GM12878 (cell line): Measurements from ENCODE around the gene TMEM250. TPM values are rescaled to one million over a fixed set of nuclear protein-coding genes. Genes with fewer than 3 reads are reported as not detected.

Experiments used
- ATAC-seq: fragments of 200-7000 bp; cut with Tn5 transposase; 3 replicates; pipeline ENCODE4 v1.9.1; 2020; ENCODE audit warnings: mild to moderate bottlenecking, moderate library complexity
- BruUV-seq: library from RNA; stranded (reverse); fragments of 400-500 nt; replicated peaks from 2 replicates; lab custom pipeline; 2021; lab: Mats Ljungman, UMichigan
- CTCF ChIA-PET: fragments of 300-600 bp; sonication (Branson Sonifier 250); formaldehyde crosslinking; extraction: SDS; loops from one replicate; lab custom pipeline; 2021; ENCODE audit warnings: inconsistent platforms; lab: Yijun Ruan, JAX
- POLR2A ChIA-PET: fragments of 350-600 bp; formaldehyde crosslinking; extraction: SDS; loops from one replicate; lab custom pipeline; 2021; ENCODE audit warnings: inconsistent platforms; lab: Charles Lee
- RAD21 ChIA-PET: fragments of 300-600 bp; sonication (Branson Sonifier 250); formaldehyde crosslinking; loops from one replicate; lab custom pipeline; 2023; ENCODE audit warnings: antibody characterized with exemption; ENCODE audit not compliant: unreplicated experiment; lab: Charles Lee
- SMC1A ChIA-PET: fragments of 300-600 bp; sonication (Branson Sonifier 250); formaldehyde crosslinking; loops from one replicate; lab custom pipeline; 2023; ENCODE audit not compliant: unreplicated experiment, uncharacterized antibody; lab: Charles Lee
- DNase-seq: peaks from one replicate; pipeline ENCODE4 v3.0.0-alpha.2; 2011; ENCODE audit warnings: low read depth, low spot score
- FAIRE-seq: peaks from 3 replicates; lab custom pipeline; 2011; peaks lifted over from hg19 to GRCh38; lab: Jason Lieb, UNC
- H2AFZ ChIP-seq: 2 replicates; pipeline ENCODE4 v1.6.0; 2011; ENCODE audit warnings: low read depth, low read length, control low read depth; ENCODE audit not compliant: control insufficient read depth
- H3K27ac ChIP-seq: 2 replicates; pipeline ENCODE4 v1.5.1; 2011; ENCODE audit warnings: control low read depth; ENCODE audit not compliant: control insufficient read depth, insufficient read depth
- H3K27me3 ChIP-seq, 2 experiments: replicated peaks in 1 of 2; 2 replicates each; pipeline versions ENCODE4 v1.6.0 to v1.6.1; 2011; ENCODE audit warnings: low read length in 1 of 2; ENCODE audit not compliant: control insufficient read depth in 2 of 2, insufficient read depth in 2 of 2
- H3K36me3 ChIP-seq, 2 experiments: 2 replicates each; pipeline ENCODE4 v1.5.1; 2011; ENCODE audit warnings: low read length in 1 of 2; ENCODE audit not compliant: control insufficient read depth in 2 of 2, insufficient read depth in 2 of 2
- H3K4me1 ChIP-seq: 2 replicates; pipeline ENCODE4 v1.6.1; 2011; ENCODE audit warnings: mild to moderate bottlenecking, low read length, moderate library complexity, mixed read lengths; ENCODE audit not compliant: control insufficient read depth, insufficient read depth
- H3K4me2 ChIP-seq: 2 replicates; pipeline ENCODE4 v1.6.0; 2011; ENCODE audit warnings: control low read depth; ENCODE audit not compliant: control insufficient read depth, insufficient read depth
- H3K4me3 ChIP-seq: fragments of 200-600 bp; sonication (generic); 2 replicates; pipeline ENCODE4 v1.5.1; 2016
- H3K79me2 ChIP-seq: 2 replicates; pipeline ENCODE4 v1.6.0; 2011; ENCODE audit warnings: low read length; ENCODE audit not compliant: control insufficient read depth, insufficient read depth
- H3K9ac ChIP-seq: 2 replicates; pipeline ENCODE4 v1.8.0; 2011; ENCODE audit warnings: low read length, control low read depth, mixed read lengths; ENCODE audit not compliant: control insufficient read depth, insufficient read depth
- H3K9me3 ChIP-seq: replicated peaks from 3 replicates; pipeline ENCODE4 v1.5.1; 2011; ENCODE audit warnings: mild to moderate bottlenecking, low read length; ENCODE audit not compliant: control insufficient read depth, insufficient read depth
- H4K20me1 ChIP-seq: 2 replicates; pipeline ENCODE4 v1.6.0; 2011; ENCODE audit not compliant: control insufficient read depth, insufficient read depth
- SRF ChIP-seq, 2 experiments: IDR thresholded peaks; 2 replicates each; pipeline ENCODE4 v1.6.1; 2011; ENCODE audit warnings: low read depth in 2 of 2, low read length in 2 of 2, mild to moderate bottlenecking in 1 of 2, moderate library complexity in 1 of 2
- WGBS: methylation state at CpG from one replicate; pipeline ENCODE4 v1.1.6; 2016; ENCODE audit warnings: low lambda C conversion rate; ENCODE audit not compliant: insufficient replicate concordance, insufficient coverage; ENCODE audit errors: missing lambda C conversion rate; 5-methylcytosine and 5-hydroxymethylcytosine counted together
- in situ Hi-C: fragments of 300-500 bp; cut with MboI; formaldehyde crosslinking; loops from 9 replicates; pipeline ENCODE4 v1.14.3; 2018; ENCODE audit warnings: mixed read lengths
- intact Hi-C: fragments of 100-400 bp; cut with micrococcal nuclease; formaldehyde crosslinking; loops from one replicate; pipeline ENCODE4 v1.14.2; 2022; ENCODE audit not compliant: unreplicated experiment
- polyA plus RNA-seq, 11 experiments: library from polyadenylated mRNA; depleted of rRNA in 4 of 11; unstranded in 6 of 11; stranded (reverse) in 5 of 11; fragments of >200 nt; fragmentation: Nextera tagmentation in 4 of 11; fragmentation: Illumina TruSeq in 1 of 11; extraction: Ambion mirVana in 4 of 11; extraction: Trizol in 1 of 11; gene quantifications; 1 replicate in 1 of 11; 2 replicates in 10 of 11; pipeline versions ENCODE4 v1.2.1 to v1.2.3, GENCODE V29; 2011 to 2016; ENCODE audit warnings: inconsistent platforms in 2 of 11, missing spikeins in 2 of 11, low read depth in 1 of 11
- total RNA-seq, 4 experiments: library from RNA; depleted of rRNA in 3 of 4; stranded (reverse); fragments of >200 nt in 3 of 4; fragmentation: Illumina TruSeq in 1 of 4; extraction: Trizol in 1 of 4; gene quantifications; 2 replicates each; pipeline versions ENCODE4 v1.2.1 to v1.2.3, GENCODE V29; 2013 to 2021
- TF ChIP-seq, protein P1 (sequence below): fragments of 450-650 bp; formaldehyde crosslinking; IDR thresholded peaks from 2 replicates; pipeline ENCODE4 v1.5.0; 2022; ENCODE audit warnings: mild to moderate bottlenecking, missing genetic modification characterization
- TF ChIP-seq, protein P2 (sequence below), 3 experiments: IDR thresholded peaks in 2 of 3; conservative IDR thresholded peaks in 1 of 3; 2 replicates each; pipeline ENCODE4 v1.5.1; 2011; ENCODE audit warnings: low read depth in 3 of 3, low read length in 3 of 3, mild to moderate bottlenecking in 3 of 3, control low read depth in 2 of 3, moderate library complexity in 2 of 3, inconsistent platforms in 1 of 3, mixed read lengths in 1 of 3; ENCODE audit not compliant: control insufficient read depth in 2 of 3, insufficient read depth in 1 of 3; ENCODE audit errors: extremely low read depth in 1 of 3

TMEM250 gene
- total and polyA plus RNA-seq, 10 of the 15 experiments (the other 5 are each of a cell fraction or from before 2014, with no cell fraction given), result 0.39 to 39.9 (median 8.5) TPM

DNA sequence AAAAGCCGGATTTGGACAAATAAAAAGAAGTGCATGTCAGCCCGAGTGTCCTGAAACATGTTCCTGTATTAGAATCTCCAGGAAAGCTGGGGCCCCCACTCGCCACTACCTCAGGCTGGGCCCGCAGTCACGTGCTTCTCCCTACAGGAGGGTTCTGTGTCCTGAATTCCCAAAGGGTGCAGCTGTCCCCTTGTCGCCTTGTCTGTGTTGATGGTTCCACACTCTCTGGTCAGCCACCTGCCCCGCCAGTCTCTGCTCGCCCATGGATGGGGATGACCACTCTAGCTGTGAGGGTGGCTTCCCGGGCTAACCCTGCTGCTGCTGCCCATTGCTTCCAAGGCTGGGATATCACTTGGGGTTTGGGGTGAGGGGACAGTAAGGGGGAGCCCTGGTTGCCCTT lies 3.1 kb upstream of the TMEM250 start:
- Histone ChIP-seq H3K4me1 (peaks cover 5% of the 10 kb centered on the region), H3K4me2 (no peak overlapping the region), H3K9me3 (no peaks in the 10 kb centered on the region; the same call in 2 of the 3 replicates), H3K36me3 (no peaks in the 10 kb centered on the region; a peak in 1 of 4 replicates), H2AFZ (no peak overlapping the region), H3K27ac (no peak overlapping the region), H3K27me3 (no peaks in the 10 kb centered on the region; a peak in 1 of 4 replicates), H4K20me1 (no peaks in the 10 kb centered on the region), H3K79me2 (peaks cover 28% of the 10 kb centered on the region), H3K9ac (no peak overlapping the region), H3K4me3 (no peak overlapping the region)
- ChIA-PET POLR2A (interaction anchor here (1.1 kb wide), 1 partner anchor 15 kb away, joined by 5 read pairs; no protein-coding TSS in a partner anchor), CTCF (interaction anchor here (0.6 to 6.2 kb wide), 11 partner anchors 17 to 521 kb away, joined by 3 to 59 read pairs (median 4); no protein-coding TSS in a partner anchor), RAD21 (interaction anchor here (1.0 to 4.4 kb wide), 3 partner anchors 32 to 155 kb away, joined by 4 to 28 read pairs (median 9); no protein-coding TSS in a partner anchor), SMC1A (interaction anchor here (0.9 to 2.4 kb wide), 6 partner anchors 28 to 166 kb away, joined by 3 to 15 read pairs (median 5); partner anchors contain the start of gene UBAC1)
- in situ Hi-C loops, result loop anchor here (5.0 kb wide), 2 partner anchors 160 to 254 kb away; partner anchors contain the start of gene UBAC1
- WGBS, result 89% methylated on average over 9 of the region's 9 CpGs
- no peak for TF ChIP-seq SRF (IDR thresholded peaks at IDR 0.05; ENCODE audit: low read depth in 2 of 2, low read length in 2 of 2)
- TF ChIP-seq, protein P1, sequence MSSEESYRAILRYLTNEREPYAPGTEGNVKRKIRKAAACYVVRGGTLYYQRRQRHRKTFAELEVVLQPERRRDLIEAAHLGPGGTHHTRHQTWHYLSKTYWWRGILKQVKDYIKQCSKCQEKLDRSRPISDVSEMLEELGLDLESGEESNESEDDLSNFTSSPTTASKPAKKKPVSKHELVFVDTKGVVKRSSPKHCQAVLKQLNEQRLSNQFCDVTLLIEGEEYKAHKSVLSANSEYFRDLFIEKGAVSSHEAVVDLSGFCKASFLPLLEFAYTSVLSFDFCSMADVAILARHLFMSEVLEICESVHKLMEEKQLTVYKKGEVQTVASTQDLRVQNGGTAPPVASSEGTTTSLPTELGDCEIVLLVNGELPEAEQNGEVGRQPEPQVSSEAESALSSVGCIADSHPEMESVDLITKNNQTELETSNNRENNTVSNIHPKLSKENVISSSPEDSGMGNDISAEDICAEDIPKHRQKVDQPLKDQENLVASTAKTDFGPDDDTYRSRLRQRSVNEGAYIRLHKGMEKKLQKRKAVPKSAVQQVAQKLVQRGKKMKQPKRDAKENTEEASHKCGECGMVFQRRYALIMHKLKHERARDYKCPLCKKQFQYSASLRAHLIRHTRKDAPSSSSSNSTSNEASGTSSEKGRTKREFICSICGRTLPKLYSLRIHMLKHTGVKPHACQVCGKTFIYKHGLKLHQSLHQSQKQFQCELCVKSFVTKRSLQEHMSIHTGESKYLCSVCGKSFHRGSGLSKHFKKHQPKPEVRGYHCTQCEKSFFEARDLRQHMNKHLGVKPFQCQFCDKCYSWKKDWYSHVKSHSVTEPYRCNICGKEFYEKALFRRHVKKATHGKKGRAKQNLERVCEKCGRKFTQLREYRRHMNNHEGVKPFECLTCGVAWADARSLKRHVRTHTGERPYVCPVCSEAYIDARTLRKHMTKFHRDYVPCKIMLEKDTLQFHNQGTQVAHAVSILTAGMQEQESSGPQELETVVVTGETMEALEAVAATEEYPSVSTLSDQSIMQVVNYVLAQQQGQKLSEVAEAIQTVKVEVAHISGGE (CRISPR knock-in tag), result no peak
- TF ChIP-seq, protein P2, sequence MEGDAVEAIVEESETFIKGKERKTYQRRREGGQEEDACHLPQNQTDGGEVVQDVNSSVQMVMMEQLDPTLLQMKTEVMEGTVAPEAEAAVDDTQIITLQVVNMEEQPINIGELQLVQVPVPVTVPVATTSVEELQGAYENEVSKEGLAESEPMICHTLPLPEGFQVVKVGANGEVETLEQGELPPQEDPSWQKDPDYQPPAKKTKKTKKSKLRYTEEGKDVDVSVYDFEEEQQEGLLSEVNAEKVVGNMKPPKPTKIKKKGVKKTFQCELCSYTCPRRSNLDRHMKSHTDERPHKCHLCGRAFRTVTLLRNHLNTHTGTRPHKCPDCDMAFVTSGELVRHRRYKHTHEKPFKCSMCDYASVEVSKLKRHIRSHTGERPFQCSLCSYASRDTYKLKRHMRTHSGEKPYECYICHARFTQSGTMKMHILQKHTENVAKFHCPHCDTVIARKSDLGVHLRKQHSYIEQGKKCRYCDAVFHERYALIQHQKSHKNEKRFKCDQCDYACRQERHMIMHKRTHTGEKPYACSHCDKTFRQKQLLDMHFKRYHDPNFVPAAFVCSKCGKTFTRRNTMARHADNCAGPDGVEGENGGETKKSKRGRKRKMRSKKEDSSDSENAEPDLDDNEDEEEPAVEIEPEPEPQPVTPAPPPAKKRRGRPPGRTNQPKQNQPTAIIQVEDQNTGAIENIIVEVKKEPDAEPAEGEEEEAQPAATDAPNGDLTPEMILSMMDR (IDR thresholded peaks at IDR 0.05 in 2 of 3, conservative IDR thresholded peaks at IDR 0.05 in 1 of 3; ENCODE audit: control insufficient read depth in 2 of 3, extremely low read depth in 1 of 3, insufficient read depth in 1 of 3, low read depth in 3 of 3, low read length in 3 of 3), result no peak
- BruUV-seq, result no TSS peak
- DNase-seq, result no peak
- FAIRE-seq, result no peak
- no peak for ATAC-seq
- intact Hi-C loops, result loop anchor here (2.0 to 10.0 kb wide), 2 partner anchors 257 to 517 kb away; no protein-coding TSS in a partner anchor
